Astrocyte (in vitro differentiated cells and primary cell): ENCODE data around the gene NUDT14. TPM values are rescaled to one million over a fixed set of nuclear protein-coding genes. Genes with fewer than 3 reads are reported as not detected.

Experiments used
- DNase-seq: peaks from one replicate; pipeline ENCODE4 v3.0.0-alpha.2; 2010; ENCODE audit warnings: low read depth
- FAIRE-seq: peaks from 2 replicates; lab custom pipeline; 2011; peaks lifted over from hg19 to GRCh38; lab: Jason Lieb, UNC
- H2AFZ ChIP-seq: 2 replicates; pipeline ENCODE4 v1.6.0; 2012; ENCODE audit warnings: low read depth, low read length, inconsistent platforms
- H3K27ac ChIP-seq: 2 replicates; pipeline ENCODE4 v1.5.1; 2011; ENCODE audit warnings: low read depth, low read length, inconsistent platforms
- H3K27me3 ChIP-seq: 2 replicates; pipeline ENCODE4 v1.6.0; 2011; ENCODE audit warnings: low read length, inconsistent platforms; ENCODE audit not compliant: insufficient read depth
- H3K36me3 ChIP-seq: 2 replicates; pipeline ENCODE4 v1.5.1; 2011; ENCODE audit warnings: low read length, inconsistent platforms; ENCODE audit not compliant: insufficient read depth
- H3K4me1 ChIP-seq: 2 replicates; pipeline ENCODE4 v1.5.1; 2011; ENCODE audit warnings: low read length, inconsistent platforms; ENCODE audit not compliant: insufficient read depth
- H3K4me2 ChIP-seq: 2 replicates; pipeline ENCODE4 v1.6.0; 2012; ENCODE audit warnings: low read length, inconsistent platforms
- H3K4me3 ChIP-seq: 2 replicates; pipeline ENCODE4 v1.5.1; 2011; ENCODE audit warnings: low read depth, mild to moderate bottlenecking, low read length, inconsistent platforms; ENCODE audit not compliant: insufficient read depth
- H3K79me2 ChIP-seq: 2 replicates; pipeline ENCODE4 v1.6.0; 2012; ENCODE audit warnings: mild to moderate bottlenecking, low read length, inconsistent platforms; ENCODE audit not compliant: insufficient read depth
- H3K9ac ChIP-seq: 2 replicates; pipeline ENCODE4 v1.6.0; 2012; ENCODE audit warnings: mild to moderate bottlenecking, low read length, inconsistent platforms
- H3K9me3 ChIP-seq: 2 replicates; pipeline ENCODE4 v1.5.1; 2012; ENCODE audit warnings: low read depth, mild to moderate bottlenecking, low read length, inconsistent platforms; ENCODE audit not compliant: insufficient read depth
- H4K20me1 ChIP-seq: 2 replicates; pipeline ENCODE4 v1.6.0; 2012; ENCODE audit warnings: low read length, inconsistent platforms; ENCODE audit not compliant: insufficient read depth
- H3K27ac Mint-ChIP-seq: one replicate; pipeline ENCODE4 v1.8.0; 2021; ENCODE audit warnings: mild to moderate bottlenecking, mixed read lengths; ENCODE audit not compliant: unreplicated experiment
- H3K27me3 Mint-ChIP-seq: one replicate; pipeline ENCODE4 v1.8.0; 2021; ENCODE audit warnings: low read depth, mixed read lengths; ENCODE audit not compliant: unreplicated experiment
- H3K36me3 Mint-ChIP-seq: one replicate; pipeline ENCODE4 v1.8.0; 2021; ENCODE audit warnings: low read depth, mixed read lengths; ENCODE audit not compliant: unreplicated experiment
- H3K4me1 Mint-ChIP-seq: one replicate; pipeline ENCODE4 v1.8.0; 2021; ENCODE audit warnings: low read depth, mixed read lengths; ENCODE audit not compliant: unreplicated experiment
- H3K4me3 Mint-ChIP-seq: one replicate; pipeline ENCODE4 v1.8.0; 2021; ENCODE audit warnings: mild to moderate bottlenecking, moderate library complexity, mixed read lengths; ENCODE audit not compliant: unreplicated experiment
- H3K9me3 Mint-ChIP-seq: one replicate; pipeline ENCODE4 v1.8.0; 2021; ENCODE audit warnings: mild to moderate bottlenecking, mixed read lengths; ENCODE audit not compliant: unreplicated experiment
- EZH2 ChIP-seq: IDR thresholded peaks from 2 replicates; pipeline ENCODE4 v1.6.1; 2012; ENCODE audit warnings: mild to moderate bottlenecking, low read length, inconsistent platforms; ENCODE audit not compliant: insufficient read depth
- total RNA-seq: library from RNA; stranded (reverse); gene quantifications from 2 replicates; pipeline ENCODE4 v1.2.1, GENCODE V29; 2021
- TF ChIP-seq, protein P1 (sequence below): IDR thresholded peaks from 2 replicates; pipeline ENCODE4 v1.5.1; 2011; ENCODE audit warnings: low read depth, mild to moderate bottlenecking, inconsistent platforms, low read length, moderate library complexity; ENCODE audit not compliant: insufficient read depth

NUDT14 gene
- total RNA-seq, 1 donor from 2014 or later = 17.5 TPM

DNA sequence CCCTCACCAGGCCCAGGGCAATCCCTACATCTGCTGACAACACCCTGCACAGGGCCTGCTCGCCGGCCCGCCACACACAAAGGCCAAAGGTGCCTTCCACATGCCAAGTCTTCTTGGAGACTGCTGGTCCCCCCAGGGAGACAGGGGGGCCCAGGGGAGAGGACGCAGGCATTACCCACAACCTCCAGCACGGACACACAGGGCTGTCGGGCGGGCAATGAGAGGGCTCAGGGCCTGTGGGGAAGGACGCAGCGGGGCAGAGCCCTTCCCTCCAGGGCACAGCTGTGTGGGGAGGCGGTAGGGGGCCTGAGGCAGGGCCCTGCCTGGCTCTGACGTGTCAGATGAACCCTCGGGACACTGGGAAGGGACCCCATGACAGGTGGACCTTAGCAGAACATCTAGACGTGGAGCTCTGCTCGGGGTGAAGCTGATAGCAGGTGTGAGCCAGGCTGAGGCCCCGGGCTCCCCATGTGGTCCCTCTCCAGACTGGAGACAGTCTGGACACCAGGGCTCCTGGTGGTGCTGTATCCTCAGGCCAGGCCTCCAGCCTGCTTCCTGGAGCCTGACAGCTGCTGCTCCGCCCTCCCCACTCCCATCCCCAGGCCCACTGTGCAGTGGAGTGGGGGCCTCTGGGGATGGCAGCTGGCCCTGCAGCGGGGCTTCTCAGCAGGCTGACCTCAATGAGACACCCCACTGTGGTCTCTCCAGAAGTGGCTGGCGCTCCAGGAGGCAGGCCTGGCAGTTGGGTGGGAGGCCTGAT, 31.6 kb upstream of the NUDT14 start:
- H3K79me2 ChIP-seq = peaks cover 11% of the 10 kb centered on the region
- H3K27ac ChIP-seq = no peak overlapping the region
- Mint-ChIP-seq H3K4me3 (no peak overlapping the region), H3K27me3 (no peaks in the 10 kb centered on the region), H3K4me1 (no peaks in the 10 kb centered on the region), H3K9me3 (no peaks in the 10 kb centered on the region), H3K36me3 (peaks cover 2% of the 10 kb centered on the region), H3K27ac (no peak overlapping the region)
- H3K36me3 ChIP-seq = no peaks in the 10 kb centered on the region
- H3K9ac ChIP-seq = no peak overlapping the region
- no peak overlapping the region for H3K4me3 ChIP-seq
- DNase-seq (no peak), FAIRE-seq (no peak)
- peaks cover 30% of the 10 kb centered on the region for H4K20me1 ChIP-seq
- no peak overlapping the region for H2AFZ ChIP-seq
- no peak overlapping the region for H3K4me2 ChIP-seq
- H3K9me3 ChIP-seq = no peaks in the 10 kb centered on the region
- TF ChIP-seq EZH2 = no peak
- TF ChIP-seq, protein P1, sequence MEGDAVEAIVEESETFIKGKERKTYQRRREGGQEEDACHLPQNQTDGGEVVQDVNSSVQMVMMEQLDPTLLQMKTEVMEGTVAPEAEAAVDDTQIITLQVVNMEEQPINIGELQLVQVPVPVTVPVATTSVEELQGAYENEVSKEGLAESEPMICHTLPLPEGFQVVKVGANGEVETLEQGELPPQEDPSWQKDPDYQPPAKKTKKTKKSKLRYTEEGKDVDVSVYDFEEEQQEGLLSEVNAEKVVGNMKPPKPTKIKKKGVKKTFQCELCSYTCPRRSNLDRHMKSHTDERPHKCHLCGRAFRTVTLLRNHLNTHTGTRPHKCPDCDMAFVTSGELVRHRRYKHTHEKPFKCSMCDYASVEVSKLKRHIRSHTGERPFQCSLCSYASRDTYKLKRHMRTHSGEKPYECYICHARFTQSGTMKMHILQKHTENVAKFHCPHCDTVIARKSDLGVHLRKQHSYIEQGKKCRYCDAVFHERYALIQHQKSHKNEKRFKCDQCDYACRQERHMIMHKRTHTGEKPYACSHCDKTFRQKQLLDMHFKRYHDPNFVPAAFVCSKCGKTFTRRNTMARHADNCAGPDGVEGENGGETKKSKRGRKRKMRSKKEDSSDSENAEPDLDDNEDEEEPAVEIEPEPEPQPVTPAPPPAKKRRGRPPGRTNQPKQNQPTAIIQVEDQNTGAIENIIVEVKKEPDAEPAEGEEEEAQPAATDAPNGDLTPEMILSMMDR = no peak
- no peaks in the 10 kb centered on the region for H3K27me3 ChIP-seq
- H3K4me1 ChIP-seq = no peaks in the 10 kb centered on the region

DNA sequence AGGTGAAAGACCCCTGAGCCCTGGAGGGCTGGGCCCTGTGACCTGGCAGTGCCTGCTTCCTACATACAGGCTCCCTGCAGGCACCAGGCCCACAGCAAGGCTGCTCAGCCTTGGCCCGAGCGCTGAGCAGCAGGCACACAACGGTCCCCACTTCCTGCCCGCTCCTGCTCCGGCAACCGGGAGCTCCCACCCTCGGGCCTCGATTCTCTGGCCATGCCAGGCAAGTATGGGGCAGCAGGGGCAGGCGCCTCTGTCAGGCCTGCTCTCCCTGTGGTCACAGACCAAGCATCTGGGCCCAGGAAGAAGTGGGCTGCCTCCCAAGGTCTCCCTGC, 30.6 kb upstream of the NUDT14 start:
- no peaks in the 10 kb centered on the region for H3K9me3 Mint-ChIP-seq

More for the DNA sequence above, 30.6 kb upstream of the NUDT14 start:
- Mint-ChIP-seq H3K27me3 (no peaks in the 10 kb centered on the region), H3K4me3 (no peak overlapping the region), H3K36me3 (peaks cover 2% of the 10 kb centered on the region), H3K4me1 (no peaks in the 10 kb centered on the region), H3K27ac (no peak overlapping the region)
- H3K27ac ChIP-seq = no peak overlapping the region
- TF ChIP-seq, protein P1 = no peak
- no peak for TF ChIP-seq EZH2
- H3K4me2 ChIP-seq = no peak overlapping the region
- FAIRE-seq = no peak
- peaks cover 11% of the 10 kb centered on the region for H3K79me2 ChIP-seq
- no peaks in the 10 kb centered on the region for H3K36me3 ChIP-seq
- H4K20me1 ChIP-seq = peaks cover 30% of the 10 kb centered on the region
- H3K9me3 ChIP-seq = no peaks in the 10 kb centered on the region
- no peak overlapping the region for H3K4me3 ChIP-seq
- H2AFZ ChIP-seq = no peak overlapping the region
- no peak overlapping the region for H3K9ac ChIP-seq
- H3K27me3 ChIP-seq = no peaks in the 10 kb centered on the region
- DNase-seq = no peak
- H3K4me1 ChIP-seq = no peaks in the 10 kb centered on the region
